Epidermal melanocyte (primary cell): ENCODE data around the gene CENPC.

Source experiments
- DNase-seq: peaks from one replicate; pipeline ENCODE4 v3.0.0; 2011; ENCODE audit warnings: low spot score; ENCODE audit not compliant: insufficient read length

CENPC gene, protein sequence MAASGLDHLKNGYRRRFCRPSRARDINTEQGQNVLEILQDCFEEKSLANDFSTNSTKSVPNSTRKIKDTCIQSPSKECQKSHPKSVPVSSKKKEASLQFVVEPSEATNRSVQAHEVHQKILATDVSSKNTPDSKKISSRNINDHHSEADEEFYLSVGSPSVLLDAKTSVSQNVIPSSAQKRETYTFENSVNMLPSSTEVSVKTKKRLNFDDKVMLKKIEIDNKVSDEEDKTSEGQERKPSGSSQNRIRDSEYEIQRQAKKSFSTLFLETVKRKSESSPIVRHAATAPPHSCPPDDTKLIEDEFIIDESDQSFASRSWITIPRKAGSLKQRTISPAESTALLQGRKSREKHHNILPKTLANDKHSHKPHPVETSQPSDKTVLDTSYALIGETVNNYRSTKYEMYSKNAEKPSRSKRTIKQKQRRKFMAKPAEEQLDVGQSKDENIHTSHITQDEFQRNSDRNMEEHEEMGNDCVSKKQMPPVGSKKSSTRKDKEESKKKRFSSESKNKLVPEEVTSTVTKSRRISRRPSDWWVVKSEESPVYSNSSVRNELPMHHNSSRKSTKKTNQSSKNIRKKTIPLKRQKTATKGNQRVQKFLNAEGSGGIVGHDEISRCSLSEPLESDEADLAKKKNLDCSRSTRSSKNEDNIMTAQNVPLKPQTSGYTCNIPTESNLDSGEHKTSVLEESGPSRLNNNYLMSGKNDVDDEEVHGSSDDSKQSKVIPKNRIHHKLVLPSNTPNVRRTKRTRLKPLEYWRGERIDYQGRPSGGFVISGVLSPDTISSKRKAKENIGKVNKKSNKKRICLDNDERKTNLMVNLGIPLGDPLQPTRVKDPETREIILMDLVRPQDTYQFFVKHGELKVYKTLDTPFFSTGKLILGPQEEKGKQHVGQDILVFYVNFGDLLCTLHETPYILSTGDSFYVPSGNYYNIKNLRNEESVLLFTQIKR

DNA sequence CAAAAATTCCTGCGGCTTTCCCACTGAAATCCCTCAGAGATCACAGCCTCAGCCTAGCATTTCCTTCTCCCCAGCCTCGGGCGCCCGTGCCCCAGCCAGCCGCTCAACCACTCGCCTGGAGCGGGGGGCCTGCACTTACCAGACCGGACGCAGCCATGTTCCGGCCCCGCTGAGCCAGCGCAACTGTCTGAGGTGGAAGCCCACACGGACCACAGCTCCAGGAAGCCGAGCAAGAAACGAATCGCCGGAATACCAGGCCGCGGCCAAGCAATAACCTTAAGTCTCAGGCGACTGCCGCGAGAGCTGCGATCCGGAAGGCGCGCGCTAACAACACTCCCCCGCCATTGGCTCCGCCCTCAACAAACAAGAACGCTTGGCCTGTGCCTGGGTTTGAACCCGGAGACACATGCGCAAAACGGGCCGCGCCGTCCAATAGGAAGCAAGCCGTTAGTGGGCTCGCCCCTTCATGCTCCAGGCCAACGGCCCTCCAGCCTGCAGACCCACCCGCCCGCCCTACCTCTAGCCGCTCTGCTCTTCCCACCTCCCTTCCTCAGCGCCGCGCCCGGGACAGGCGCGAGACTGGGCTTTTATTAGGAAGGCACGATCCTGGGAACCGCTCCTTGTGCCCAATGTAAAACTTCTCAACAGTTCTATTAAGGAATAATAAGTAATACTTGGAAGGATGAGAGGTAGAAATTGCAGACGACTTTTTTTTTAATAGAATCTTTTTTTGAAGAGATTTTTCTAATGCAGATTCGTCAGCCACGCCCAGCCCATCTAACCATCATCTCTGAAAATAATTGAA lies at the start of gene CENPC:
Gene CENPC (minus strand): TSS at position 305 of the 805 bp plus-strand sequence. CDS start 148 bp downstream, at position 157.
- DNase-seq = peak; percentile 79

DNA sequence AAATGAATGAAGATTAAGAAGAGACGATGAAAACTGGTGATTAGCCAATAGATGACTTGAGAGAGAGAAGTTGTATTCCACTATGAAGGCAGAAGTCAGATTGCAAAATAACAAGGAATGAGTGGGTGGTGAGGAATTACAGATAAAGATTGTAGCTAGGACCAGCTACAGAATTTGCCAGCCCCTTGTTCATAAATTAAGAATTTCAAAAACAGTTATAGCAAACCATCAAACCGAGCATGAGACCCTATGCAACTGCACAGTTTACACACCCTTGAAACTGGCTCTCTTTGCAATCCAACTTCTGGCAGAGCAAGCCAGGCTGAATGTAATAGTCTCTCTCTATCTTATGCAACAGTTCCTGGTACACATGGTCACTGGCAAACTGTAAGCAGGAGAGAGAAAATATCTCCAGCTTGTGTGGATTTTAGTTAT lies 48.5 kb upstream of the CENPC start:
- DNase-seq = no peak

DNA sequence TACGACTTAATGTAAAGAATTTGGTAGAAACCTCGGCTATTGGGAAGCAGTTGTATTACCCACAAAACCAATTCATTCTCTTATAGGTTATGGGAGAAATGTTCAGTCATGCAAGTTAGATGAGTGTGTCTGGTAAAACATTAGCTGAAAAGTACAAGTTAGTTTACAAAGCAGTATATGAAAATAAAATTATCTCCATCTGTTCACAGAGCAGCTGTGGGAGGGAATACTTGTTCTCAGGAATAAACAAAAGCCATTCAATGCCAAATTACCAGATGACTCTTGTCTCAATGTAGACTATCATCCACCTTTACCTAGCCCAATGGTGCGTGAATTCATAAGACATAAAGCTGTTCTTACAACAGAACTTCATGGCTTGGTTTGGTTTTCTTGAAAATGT lies 41.9 kb upstream of the CENPC start:
- no peak for DNase-seq

DNA sequence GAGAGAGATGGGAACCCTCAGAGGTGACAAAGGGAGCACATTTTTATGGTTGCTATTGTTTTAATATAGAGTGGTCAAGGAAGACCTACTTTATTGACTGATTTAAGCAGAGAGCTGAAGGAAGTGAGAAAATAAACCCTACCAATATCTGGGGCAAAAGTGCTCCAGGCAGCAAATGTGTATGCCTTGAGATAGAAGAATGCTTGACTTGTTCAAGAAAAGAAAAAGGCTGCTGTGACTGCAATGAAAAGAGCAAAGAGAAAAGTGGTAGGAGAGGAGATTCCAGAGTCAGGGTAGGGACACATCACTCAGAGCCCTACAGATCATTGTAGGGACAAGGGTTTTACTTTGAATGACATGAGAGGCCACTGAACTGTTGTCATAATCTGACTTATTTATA lies 39.2 kb upstream of the CENPC start:
- no peak for DNase-seq

DNA sequence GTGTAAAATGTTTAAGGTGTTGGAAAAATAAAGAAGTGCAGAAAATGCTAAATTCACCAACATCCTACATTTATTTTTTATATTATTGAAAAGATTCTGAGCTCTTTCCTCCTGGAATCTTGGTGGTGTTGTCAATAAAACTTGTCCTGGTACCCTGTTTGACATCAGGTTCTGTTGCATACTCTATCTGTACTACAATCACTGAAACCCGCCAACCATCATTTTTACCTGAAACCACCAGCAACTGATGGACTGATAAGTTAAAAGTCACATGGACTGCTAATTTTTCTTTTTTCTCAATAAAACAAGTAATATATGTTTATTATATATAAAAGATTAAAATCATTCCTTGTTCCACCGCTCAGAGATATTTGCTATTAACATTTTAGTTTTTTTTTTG lies 36.6 kb upstream of the CENPC start:
- DNase-seq = no peak

DNA sequence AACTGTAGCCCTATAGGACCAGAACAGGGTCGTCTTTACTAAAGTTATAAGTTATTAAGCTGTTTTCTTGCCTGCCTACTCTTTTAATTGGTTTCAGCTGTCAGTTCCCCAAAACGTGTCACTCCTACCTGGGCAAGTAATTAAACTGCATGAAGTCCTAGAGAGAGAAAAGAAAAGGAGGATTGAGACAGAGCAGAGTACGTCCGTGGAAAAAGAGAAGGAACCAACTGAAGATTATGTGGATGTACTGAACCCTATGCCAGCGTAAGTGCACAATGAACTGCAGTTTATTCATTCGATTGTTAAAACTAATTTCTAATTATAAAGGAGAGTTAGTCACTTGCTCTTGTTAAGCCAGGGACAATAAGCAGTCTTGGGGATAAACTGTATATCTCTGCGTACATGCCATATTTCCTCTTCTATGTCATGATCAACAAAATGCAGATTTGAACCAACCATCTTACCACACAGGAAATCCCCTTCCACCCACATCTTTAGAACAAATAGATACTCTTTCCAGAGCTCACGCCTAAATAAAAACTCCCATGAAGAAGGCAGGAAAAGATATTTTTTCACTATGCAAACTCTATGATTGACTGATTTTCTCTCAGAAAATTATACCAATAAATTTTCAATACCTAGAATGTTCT lies 36.0 kb upstream of the CENPC start:
- DNase-seq = no peak

DNA sequence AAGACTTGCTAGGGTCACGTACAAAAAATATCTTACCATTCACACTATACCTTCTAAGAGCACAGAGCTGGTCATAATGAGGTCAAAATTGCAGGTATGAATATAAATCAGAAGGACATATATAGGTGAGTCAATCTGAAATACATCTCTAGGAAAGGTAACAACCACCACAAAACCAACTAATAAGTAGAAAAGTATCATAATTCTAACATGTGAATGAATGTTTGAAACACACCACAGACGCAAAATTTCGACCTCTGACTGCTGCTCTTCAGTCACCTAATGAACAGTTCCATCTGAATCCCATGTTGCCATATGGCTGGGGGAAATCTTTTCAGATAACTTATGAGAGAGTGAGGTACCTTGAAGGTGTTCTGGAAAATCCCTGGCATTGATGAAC lies 35.3 kb upstream of the CENPC start:
- DNase-seq = no peak

DNA sequence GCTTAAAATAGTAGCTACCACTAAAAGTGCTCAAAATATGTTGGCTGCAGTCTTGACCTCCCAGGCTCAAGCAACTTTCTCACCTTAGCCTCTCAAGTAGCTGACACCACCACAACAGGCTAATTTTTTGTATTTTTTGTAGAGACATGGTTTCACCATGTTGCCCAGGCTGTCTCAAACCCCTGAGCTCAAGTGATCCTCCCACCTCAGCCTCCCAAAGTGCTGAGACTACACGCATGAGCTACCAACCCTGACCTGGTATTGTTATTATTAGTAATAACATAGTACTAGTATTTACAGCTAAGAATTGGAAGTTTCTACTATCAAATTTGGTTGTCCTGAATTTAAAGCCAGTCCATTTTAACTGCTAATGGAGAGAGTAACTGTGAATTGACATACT lies 31.2 kb upstream of the CENPC start:
- no peak for DNase-seq

DNA sequence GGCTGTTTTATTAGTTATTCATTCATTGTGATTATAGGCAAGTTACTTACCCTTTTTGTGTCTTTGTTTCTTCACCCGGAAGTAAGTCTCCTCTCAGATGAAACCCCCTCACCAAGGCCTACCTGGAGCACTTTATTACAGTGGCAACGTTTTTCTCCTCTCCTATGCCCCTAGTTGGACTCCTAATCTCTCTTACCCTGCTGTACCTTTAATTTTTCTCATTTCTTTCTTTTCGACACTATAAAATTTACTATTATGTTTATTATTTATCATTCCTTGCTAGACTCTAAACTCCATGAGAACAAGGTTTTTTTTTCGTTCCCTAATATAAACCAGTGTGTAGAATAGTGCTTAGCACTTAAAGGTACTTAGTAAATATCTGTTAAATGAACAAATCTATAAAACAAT lies 30.8 kb upstream of the CENPC start:
- DNase-seq = no peak

DNA sequence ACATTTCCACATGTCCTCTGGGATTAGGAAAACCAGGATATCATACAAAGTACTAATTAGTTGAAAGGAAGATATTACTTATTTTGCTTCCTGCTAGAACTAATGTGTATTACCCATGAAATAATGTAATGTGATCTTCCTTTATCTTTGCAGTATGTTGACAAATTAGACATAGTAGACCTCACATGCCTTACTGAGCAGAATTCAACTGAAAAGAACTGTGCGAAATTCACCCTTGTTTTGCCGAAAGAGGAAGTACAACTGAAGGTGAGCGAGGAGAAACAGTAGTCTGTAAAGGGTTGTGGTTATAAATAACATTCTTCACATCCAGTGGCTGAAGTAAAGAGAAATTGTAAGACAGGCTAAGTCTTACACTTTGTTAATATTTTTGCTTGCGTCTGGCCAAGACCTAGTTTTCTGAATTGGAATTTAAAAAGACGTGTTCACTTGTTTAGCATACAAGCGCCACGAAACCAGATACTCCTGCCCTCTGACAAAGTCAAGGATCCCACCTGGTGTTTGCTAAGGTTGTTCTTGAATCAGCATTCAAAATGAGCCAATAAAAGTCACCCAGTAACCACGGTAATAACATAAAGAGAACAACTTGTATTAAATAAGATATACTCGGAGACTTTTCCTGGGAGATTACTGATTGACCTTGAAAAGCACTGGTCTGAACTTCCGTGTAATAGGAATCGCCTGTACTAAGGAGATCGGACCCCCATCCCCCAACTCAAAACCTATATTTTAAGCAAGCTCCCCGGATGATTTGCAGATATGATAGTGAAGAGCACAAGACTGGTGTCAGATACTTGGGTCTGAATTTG lies 30.1 kb upstream of the CENPC start:
- no peak for DNase-seq

DNA sequence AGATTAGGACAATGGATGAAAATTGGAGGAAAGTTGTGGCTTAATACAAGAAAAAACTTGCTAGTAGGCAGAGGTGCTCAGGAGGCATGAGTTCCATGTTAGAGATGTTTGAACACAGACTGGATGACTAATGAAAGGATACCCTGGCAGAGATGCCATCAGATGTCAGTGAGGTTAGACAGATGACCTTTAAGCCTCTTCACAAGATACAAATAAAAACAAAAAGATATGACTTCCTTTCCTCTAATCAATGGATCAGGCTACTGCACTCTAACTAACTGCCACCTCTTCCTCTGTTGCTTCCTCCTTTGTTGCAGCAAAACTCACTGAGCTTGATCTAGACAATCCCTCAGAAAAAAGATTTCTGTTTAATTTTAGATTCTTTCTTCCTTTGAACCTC lies 27.9 kb upstream of the CENPC start:
- no peak for DNase-seq

DNA sequence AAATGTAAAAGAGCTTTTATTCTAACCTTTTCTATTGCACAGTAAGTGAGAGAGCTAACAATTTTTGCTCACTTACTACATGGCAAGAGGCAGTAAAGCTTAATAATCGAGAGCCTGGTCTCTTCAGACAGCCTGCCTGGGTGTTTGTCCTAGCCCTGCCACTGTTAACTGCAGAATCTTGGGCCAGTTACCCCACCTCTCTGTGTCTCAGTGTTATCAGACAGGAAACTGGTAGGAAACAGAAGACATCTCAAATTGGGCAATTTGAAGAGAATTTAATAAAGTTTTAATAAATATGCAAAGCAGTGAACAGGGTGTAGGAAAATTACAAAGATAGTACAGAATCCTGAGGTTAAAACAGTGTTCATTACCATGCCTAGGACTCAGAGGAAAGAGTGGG lies 26.7 kb upstream of the CENPC start:
- no peak for DNase-seq

DNA sequence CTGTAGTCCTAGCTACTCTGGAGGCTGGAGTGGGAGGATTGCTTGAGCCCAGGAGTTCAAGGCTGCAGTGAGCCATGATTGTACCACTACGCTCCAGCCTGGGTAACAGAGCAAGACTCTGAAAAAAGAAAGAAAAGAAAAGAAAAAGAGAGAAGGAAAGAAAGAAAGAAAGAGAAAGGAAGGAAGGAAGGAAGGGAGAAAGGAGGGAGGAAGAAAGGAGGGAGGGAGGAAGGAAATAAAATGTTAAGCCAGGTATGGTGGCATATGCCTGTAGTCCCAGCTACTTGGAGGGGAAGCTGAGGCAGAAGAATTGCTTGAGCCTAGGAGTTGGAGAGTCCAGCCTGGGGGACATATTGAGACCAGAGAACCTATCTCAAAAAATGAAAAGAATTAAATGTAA lies 25.2 kb upstream of the CENPC start:
- no peak for DNase-seq

DNA sequence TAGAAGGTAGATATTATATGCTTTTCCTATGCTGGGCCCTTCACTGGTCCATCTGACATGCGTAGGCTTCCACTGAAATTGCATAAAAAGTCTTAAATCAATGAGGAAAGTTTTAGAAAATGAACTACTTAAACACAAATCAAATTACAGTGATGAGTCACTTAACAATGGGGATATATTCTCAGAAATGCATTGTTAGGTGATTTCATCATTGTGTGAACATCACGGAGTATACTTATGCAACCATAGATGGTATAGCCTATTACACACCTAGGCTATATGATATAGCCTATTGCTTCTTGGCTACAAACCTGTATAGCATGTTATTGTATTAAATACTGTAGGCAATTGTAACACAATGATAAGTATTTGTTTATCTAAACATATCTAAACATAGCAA lies 23.5 kb upstream of the CENPC start:
- no peak for DNase-seq

DNA sequence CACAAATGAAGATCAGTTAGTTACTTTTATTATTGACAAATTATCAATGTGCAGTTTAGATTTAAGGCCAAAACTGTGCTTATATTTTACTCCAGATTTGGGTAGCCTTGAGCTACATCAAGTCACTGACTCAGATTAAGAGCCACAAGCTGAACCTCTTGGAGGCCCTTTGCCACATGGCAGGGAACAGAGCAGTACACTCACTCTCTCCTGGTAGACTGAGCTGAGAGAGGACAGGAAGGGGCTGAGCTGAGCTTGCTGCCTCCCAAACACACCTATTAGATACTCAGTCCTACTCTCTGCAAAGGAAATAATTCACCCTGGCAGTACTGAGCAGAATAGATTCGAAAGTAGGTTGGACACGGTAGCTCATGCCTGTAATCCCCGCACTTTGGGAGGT lies 21.0 kb upstream of the CENPC start:
- DNase-seq = no peak

DNA sequence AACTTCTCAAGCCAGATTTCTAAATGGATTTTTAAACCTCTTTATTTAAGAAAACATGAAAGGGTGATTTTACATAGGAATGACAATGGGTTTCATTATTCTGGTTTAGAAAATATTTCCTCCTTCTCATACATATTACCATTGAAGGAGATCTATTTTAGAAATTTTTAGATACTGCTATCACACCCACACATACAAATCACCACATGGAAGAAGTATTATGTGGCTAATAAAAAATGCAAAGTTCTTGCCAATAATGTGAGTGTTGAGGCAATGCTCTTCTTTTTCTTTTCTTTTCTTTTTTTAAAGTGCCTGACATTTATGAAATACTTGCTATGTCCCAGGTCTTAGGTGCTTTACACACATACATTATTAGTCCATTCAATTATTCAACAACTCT lies 20.0 kb upstream of the CENPC start:
- DNase-seq = no peak

DNA sequence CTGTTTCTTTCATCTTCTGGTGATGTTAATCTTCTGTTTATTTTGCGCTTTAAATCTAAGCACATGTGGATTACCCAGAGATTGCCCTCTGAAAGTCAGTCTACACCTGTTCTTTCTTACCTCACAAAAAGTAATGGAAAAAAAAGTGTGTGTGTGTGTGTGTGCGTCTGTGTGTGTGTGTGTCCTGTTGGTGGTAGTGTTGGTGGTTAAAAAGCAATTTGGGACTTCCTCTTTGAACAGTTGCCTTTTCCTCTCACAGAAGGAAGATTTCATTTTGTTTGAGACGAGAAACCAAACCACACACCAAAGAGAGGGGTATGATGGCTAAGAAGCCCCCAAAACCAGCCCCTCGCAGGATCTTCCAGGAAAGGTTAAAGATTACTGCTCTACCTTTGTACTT lies 13.2 kb upstream of the CENPC start, which contains the start of gene STAP1:
Gene STAP1 (plus strand): TSS at position 235 of the 400 bp plus-strand sequence. CDS start 83 bp downstream, at position 318.
- DNase-seq = no peak

DNA sequence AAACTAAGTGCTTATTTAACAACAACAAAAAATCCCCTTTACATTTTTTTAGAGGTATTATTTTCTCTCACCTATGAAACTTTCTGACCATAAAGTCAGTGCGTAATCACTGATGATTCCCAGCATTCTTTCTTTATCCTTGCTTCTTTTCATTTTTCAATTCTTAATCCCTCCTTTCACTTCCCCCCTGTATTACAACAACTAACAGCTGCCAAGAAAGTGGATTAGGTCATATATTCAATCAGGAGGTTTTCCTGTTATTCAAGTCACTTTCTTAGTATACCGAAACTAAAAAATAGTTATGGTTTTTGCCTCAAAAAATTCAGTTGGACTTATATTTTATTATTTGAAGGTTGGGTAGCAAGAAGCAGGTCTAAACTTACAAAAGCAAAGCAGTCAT lies 11.1 kb upstream of the CENPC start:
- no peak for DNase-seq

DNA sequence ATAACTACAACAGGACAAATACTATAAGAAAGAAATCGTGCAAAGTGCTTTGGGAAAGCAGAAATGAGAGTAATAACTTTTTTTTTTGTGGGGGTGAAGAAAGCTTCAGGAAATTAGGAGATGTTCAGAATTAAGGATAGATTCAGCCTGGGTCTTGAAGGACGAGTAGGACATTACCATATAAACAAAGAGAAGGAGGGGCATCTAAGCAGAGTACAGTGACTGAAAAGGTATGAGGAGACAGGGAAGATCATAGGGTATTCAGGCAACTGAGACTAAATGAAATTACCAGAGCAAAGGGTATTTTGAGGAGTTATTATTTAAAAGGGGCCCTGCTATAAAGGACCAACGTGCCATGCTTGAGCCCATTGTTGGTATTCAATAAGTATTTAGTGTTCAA lies 10.1 kb upstream of the CENPC start:
- no peak for DNase-seq

DNA sequence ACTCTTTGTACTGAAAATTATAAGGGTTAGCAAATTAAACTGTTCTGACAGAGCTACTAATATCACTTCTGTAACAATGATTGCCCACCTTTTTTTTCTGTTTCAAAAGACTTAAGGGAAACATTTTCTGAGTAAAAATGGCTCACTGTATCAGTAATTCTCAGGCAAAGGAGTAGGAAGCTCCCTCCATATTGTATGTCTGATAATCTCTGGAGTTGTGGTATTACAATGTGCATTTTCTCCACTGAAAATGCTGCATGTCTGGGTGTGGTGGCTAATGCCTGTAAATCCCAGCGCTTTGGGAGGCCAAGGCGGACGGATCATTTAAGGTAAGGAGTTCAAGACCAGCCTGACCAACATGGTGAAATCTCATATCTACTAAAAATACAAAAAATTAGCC lies 8.8 kb upstream of the CENPC start:
- no peak for DNase-seq
